GM19025 (cell line): ENCODE results near the gene FDX1.
"Not testable (repeated sequence)": the region's sequence is repeated elsewhere in the genome, so short reads cannot be mapped to it uniquely, and the experiment has no call there.

Source experiments
- ATAC-seq: cut with Tn5 transposase; IDR thresholded peaks from one replicate; pipeline ENCODE4 v1.9.1; 2021; ENCODE audit warnings: mild to moderate bottlenecking, low read depth, moderate library complexity; ENCODE audit not compliant: unreplicated experiment

FDX1 gene, protein sequence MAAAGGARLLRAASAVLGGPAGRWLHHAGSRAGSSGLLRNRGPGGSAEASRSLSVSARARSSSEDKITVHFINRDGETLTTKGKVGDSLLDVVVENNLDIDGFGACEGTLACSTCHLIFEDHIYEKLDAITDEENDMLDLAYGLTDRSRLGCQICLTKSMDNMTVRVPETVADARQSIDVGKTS

GRCh38 chr11:110429731-110430266 lies at the start of gene FDX1:
Gene FDX1 (plus strand): TSS chr11:110429948. CDS start chr11:110430121, 173 bp downstream.
- peak; percentile 88 for ATAC-seq

DNA sequence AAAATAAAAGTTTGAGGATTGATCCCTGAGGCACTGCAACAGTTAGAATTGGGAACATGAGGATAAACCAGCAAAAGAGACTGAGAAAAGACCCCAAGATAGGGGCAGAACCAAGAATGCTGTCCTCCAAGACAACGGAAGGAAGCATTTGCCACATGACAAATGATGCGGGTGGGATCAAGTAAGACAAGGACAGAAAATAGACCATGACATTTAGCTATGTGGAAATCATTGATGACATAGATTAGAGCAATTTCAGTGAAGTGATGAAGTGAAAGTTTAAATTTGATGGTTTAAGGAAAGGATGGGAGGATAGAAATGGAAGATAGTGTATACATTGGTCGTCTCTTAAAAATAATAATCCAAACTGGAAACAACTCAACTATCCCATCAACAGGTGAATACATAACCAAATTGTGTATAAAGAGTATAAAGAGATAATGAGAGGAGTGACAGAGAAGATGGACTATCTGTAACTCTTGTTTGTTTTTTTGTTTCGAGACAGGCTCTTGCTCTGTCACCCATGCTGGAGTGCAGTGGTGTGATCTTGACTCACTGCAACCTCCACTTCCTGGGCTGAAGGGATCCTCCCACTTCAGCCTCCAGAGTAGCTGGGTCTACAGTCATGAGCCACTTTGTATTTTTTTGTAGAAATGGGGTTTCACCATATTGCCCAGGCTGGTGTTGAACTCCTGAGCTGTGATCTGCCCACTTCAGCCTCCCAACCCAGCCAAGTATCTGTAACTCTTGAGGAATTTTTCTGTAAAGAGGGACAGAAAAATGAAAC lies 48.7 kb upstream of the FDX1 start:
- no peak for ATAC-seq

GRCh38 chr11:110388231-110388630 lies 41.5 kb upstream of the FDX1 start:
- not testable (repeated sequence) for ATAC-seq

GRCh38 chr11:110389965-110390364 lies 39.8 kb upstream of the FDX1 start:
- ATAC-seq, result no peak

- ATAC-seq, result no peak
These were observed 37.7 kb upstream of the FDX1 start for GRCh38 chr11:110392056-110392455.

DNA sequence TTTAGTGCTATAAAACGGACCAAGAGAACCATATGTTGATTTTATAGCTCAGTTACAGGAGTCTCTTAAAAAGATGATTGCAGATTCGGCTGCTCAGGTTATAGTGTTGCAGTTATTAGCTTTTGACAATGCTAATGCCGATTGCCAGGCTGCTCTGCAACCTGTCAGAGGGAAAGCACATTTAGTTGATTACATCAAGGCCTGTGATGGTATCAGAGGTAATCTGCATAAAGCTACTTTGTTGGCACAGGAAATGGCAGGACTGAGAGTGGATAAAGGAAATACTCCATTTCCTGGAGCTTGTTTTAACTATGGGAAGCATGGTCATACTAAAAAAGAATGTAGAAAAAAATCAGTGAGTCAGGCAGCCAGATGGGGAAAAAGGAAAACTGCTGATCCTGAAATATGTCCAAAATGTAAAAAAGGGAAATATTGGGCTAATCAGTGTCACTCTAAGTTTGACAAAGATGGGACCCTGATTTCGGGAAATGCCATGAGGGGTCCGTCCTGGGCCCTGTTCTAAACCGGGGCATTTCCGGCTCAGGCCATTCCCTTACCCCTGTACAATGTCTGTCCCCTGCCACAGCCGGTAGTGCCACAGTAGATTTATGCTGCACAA lies 32.0 kb upstream of the FDX1 start:
- not testable (repeated sequence) for ATAC-seq

DNA sequence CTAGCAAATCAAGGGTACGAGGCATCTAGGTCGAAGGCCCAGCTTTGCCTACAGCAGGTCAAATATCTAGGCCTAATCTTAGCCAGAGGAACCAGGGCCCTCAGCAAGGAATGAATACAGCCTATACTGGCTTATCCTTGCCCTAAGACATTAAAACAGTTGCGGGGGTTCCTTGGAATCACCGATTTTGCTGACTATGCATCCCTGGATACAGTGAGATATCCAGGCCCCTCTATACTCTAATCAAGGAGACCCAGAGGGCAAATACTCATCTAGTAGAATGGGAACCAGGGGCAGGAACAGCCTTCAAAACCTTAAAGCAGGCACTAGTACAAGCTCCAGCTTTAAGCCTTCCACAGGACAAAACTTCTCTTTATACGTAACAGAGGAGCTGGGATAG lies 26.2 kb upstream of the FDX1 start:
- ATAC-seq, result not testable (repeated sequence)

DNA sequence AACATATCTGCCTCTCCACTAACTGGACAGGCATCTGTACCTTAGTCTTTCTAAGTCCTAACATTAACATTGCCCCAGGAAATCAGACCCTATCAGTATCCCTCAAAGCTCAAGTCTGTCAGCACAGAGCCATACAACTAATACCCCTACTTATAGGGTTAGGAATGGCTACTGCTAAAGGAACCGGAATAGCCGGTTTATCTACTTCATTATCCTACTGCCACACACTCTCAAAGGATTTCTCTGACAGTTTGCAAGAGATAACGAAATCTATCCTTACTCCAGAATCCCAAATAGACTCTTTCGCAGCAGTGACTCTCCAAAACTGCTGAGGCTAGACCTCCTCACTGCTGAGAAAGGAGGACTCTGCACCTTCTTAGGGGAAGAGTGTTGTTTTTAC lies 24.1 kb upstream of the FDX1 start:
- ATAC-seq, result not testable (repeated sequence)

GRCh38 chr11:110407315-110407714 lies 22.4 kb upstream of the FDX1 start:
- ATAC-seq, result no peak

DNA sequence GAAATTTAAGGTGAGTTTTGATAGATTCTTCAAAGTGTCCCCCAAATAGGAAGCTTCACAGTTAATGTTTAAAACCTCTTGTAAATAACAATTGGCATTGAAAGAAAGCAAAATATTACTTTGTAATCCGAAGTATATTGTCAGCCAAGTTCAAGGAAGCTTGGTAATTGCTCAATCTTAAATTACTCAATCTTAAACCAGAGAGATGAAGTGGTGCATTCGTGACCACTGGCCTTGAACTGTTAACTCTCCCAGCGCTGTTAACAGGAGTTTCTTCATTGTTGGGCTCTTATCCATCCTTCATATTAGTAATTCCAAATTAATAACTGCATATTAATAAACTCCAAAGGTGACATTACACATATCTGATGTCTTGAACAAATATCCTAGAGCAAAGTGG lies 20.6 kb upstream of the FDX1 start:
- no peak for ATAC-seq

- no peak for ATAC-seq
These were observed 19.1 kb upstream of the FDX1 start for GRCh38 chr11:110410651-110411050.

DNA sequence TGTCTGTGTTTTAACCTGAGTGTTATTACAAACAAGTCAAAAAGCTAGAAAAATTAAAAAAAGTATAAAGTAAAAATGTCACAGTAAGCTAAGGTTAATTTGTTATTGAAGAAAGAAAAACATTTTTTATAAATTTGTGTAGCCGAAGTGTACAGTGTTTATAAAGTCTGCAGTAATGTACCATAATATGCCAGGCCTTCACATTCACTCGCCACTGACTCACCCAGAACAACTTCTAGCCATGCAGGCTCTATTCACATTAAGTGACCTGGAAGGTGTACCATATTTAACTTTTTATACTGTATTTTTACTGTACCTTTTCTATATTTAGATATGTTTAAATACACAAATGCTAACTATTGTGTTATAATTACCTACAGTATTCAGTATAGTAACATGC lies 14.7 kb upstream of the FDX1 start:
- ATAC-seq, result no peak

DNA sequence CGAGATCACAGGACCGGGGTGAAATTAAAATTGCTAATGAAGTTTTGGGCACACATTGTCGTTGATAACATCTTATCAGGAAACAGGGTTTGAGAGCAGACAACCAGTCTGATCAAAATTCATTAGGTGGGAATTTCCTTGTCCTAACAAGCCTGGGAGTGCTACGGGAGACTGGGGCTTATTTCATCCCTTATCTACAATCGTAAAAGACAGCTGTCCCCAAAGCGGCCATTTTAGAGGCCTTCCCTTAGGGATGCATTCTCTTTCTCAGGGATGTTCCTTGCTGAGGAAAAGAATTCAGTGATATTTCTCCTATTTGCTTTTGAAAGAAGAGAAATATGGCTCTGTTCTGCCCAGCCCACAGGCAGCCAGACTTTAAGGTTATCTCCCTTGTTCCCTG lies 8.1 kb upstream of the FDX1 start:
- ATAC-seq, result not testable (repeated sequence)

- ATAC-seq, result no peak
These were observed 7.3 kb upstream of the FDX1 start for GRCh38 chr11:110422306-110422905.

DNA sequence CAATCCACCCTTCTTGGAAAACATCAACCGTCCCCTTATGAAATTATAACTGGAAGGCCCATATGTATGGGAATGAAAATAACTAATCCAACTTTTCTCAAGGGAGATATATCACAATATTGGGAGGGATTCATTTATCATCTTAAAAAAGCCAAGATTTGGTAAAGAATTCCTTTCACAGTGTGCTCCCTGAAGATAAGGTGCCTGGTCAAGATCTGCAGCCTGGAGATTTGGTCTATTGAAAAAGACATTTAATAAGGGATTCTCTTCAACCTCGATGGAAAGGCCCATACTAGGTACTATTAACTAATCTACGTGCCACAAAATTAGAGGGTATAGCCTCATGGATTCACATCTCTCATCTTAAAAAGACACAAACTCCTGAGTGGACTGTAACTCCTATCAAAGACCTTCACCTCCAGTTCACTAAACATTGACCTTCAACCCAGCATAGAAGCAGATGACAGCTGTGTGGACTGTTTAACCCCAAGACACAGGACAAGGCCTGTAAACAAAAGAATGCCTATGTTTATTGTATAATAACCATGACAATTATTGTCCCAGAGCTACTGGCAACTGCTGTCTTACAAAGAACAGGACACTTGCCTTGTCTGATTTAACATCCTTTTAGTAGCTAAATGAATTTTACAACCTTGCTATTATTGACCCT lies 4.8 kb upstream of the FDX1 start:
- ATAC-seq, result no peak

DNA sequence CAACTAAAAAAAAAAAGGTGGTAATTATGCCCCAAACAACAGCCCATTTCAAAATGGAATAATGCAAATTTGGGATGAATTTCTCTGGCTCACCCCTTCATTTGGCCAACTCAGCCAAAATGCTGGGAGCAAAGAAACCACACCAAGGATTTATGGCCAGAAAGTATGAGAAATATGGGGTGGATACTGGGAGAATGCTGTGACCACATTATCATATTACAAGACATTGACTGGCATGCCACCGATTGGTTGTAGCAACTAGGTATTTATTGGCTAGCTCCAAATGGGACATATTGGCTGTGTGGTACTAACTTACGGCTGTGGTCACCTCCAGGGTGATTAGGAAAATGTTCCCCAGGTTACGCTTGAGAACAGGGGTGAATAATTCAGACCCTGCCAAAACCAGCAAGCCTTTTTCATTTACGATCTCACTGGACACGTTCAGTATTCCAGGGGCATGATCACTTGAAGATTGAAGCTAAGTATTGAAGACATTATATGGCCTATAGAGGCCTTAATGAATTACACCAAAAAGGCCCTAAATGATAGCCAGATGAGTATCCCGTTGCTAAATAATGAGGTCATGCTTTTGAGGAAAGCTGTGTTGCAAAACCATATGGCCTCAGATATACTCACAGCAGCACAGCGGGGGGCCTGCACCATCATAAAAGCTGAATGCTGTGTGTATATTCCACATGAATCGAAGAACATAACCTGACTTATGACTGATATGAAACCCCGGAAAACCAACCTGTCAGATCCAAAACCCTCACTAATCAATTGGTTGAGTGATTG lies 3.8 kb upstream of the FDX1 start:
- no peak for ATAC-seq

GRCh38 chr11:110428040-110428439 lies 1.7 kb upstream of the FDX1 start:
- no peak for ATAC-seq

DNA sequence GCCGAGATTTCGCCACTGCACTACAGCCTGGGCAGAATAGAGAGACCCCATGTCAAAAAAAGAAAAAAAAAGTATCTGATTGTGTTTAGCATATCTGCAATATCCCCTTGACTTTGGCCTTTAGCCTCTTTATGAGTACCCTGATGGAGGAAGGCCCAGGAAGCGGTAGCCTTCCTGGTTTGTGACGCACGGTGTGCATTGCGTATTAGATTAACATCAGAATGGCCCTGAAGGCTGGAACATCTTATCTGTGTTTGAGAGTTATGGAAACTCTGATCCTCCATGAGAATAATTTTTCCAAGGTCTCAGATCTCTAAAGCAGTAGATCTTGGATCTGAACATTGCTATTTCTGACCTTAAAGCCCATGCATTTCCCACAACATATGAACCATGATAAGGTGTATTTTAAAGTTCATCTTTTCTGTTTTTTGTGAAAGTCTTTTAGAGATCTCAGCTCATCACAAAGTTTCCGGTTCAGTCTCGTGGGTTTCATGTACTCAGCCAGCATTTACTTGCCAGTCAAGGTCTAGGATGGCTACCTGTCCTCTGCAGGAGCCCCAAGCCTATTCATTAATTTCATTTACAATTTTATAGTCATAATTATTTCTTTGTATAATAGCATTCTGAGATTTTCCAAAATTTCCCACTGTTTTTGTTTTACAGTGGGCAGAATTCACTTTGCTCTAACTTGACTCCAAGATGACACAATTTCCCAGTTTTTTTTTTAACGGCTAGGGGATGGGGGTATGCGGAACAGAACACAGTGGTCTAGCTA lies 605 bp upstream of the FDX1 start:
- no peak for ATAC-seq
